GM10266 (cell line): ENCODE measurements around the gene STRN.

ENCODE experiments used
- DNase-seq: peaks from one replicate; pipeline ENCODE4 v3.0.0; 2012; ENCODE audit errors: extremely low spot score
- TF ChIP-seq, protein P1 (sequence below): IDR thresholded peaks from 2 replicates; pipeline ENCODE4 v1.5.1; 2012; ENCODE audit warnings: mild to moderate bottlenecking, low read depth; ENCODE audit not compliant: control insufficient read depth, insufficient read depth; ENCODE audit errors: missing control alignments

STRN gene

DNA sequence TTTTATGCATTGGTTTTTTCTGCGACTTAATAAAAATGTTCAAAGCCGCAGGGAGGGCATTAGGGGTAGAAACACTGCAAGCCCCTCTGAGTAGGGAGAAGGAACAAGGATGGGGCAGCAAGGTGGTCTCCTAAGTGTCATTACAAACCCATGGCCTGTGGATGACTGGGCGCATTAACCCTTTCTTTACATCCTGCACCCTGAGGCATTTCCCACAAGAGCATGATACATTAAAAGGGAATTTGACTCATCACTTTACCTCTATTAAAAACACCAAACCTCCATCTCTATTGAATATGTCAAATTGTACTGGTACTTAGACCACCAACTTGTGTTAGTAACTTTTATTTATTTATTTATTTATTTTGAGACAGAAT, 157.3 kb downstream of the STRN start:
- TF ChIP-seq, protein P1, sequence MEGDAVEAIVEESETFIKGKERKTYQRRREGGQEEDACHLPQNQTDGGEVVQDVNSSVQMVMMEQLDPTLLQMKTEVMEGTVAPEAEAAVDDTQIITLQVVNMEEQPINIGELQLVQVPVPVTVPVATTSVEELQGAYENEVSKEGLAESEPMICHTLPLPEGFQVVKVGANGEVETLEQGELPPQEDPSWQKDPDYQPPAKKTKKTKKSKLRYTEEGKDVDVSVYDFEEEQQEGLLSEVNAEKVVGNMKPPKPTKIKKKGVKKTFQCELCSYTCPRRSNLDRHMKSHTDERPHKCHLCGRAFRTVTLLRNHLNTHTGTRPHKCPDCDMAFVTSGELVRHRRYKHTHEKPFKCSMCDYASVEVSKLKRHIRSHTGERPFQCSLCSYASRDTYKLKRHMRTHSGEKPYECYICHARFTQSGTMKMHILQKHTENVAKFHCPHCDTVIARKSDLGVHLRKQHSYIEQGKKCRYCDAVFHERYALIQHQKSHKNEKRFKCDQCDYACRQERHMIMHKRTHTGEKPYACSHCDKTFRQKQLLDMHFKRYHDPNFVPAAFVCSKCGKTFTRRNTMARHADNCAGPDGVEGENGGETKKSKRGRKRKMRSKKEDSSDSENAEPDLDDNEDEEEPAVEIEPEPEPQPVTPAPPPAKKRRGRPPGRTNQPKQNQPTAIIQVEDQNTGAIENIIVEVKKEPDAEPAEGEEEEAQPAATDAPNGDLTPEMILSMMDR: no peak
- DNase-seq: no peak

DNA sequence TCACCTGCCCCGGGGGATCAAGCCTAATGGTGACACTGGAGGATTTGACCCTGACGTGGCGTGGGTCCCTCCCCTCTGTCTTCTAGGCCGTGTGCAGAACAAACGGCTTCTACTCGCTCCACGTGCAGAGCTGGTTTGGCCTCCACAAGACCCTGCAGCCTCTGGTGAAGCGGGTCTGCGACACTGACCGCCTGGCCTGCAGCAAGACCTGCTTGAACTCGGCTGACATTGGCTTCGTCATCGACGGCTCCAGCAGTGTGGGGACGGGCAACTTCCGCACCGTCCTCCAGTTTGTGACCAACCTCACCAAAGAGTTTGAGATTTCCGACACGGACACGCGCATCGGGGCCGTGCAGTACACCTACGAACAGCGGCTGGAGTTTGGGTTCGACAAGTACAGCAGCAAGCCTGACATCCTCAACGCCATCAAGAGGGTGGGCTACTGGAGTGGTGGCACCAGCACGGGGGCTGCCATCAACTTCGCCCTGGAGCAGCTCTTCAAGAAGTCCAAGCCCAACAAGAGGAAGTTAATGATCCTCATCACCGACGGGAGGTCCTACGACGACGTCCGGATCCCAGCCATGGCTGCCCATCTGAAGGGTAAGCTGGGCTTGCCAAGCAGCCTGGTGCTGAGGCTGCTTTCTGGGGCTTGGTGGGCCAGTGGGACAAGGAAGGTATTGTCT, 157.8 kb downstream of the STRN start:
- TF ChIP-seq, protein P1: no peak
- DNase-seq: no peak

DNA sequence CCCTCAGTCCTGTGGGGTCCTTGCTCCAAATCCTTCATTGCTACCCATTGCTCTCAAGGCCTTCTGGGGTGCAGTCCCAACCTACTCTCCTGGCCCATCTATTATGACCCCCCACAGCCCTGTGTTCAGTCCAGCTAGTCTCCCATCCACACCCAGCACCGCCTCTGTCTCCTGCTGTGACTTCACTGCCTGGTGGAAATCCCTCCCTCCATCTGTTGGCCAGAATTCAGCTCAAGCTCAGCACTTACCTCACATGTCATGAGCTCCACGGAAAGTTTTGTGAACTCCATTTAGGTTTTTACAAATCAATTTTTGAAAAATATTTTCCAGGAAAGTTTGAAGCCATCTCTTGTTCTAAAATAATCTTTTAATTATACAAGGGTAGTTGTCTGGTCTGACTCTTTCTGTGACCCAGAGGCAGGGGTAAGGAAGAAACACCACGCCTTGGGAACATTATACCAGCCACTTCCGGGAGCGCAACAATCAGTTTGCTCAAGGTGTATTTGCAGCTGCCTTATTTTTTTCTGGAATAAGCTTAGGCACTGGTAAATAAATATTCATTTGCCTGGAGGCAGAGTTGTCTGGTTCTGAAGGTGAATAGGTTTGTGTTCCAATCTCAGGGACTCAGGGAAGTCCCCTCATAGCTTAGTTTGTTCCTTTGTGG, 159.0 kb downstream of the STRN start:
- TF ChIP-seq, protein P1: no peak
- no peak for DNase-seq

DNA sequence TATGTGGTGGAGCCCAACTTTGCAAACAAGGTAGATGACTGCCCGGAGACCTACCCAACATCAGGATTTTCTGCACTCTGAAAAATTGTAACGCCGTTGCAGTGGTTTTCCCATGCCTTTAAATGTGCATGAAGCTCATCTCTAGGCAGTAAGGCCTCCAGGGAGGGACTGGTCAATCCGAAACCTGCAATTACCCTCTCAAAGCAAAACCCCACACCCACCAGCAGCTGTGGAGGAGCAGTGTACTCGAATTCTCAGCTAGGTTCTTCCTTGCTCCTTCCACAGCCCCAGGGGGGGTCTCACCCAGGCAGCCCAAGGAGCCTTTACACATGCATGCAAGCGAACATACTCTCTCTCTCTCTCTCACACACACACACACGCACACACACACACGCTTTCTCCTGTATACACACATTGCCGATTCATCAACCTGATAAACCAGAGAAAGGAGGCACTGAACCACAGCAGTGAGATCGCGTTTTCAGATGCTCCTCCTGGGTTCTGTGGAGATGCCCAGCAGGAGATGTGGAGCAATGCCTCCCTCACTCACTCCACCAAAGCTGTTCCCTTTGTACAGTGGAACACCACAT, 160.6 kb downstream of the STRN start:
- TF ChIP-seq, protein P1: no peak
- DNase-seq: no peak

DNA sequence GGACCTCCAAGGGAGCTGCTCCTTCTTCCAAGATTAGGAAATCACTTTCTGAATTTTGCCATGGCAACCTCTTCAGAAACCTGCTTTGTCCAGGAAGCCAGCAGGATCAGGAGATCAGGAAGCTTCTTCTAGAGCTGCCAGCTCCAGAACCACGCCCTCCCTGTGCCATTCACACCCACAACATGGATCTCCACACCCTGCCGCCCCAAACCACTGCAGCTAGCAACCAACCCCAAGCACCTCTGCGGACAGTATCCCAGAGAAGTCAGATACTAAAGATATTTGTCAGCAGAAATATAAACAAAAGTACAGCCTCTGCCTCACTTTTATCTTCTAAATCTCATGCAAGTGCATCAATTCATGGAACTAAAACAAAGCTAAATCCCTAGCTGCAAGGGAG, 163.4 kb downstream of the STRN start:
- no peak for DNase-seq
- TF ChIP-seq, protein P1: no peak

DNA sequence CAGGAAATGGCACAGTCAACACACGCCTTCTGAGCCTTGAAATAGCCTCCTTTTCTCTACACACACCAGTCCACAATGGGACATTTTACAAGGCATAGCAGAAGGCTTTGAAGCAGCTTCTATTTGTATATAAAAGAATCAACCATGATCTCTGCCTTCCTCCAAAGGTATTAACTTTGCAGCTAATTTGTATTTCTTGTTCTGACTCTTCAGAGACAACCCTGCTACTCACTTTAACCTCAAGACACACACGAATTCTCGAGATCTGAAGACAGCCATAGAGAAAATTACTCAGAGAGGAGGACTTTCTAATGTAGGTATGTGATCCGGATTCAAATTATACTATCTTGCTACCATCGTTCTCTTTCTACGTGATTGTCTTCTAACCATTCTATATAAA, 165.2 kb downstream of the STRN start:
- TF ChIP-seq, protein P1: no peak
- no peak for DNase-seq

DNA sequence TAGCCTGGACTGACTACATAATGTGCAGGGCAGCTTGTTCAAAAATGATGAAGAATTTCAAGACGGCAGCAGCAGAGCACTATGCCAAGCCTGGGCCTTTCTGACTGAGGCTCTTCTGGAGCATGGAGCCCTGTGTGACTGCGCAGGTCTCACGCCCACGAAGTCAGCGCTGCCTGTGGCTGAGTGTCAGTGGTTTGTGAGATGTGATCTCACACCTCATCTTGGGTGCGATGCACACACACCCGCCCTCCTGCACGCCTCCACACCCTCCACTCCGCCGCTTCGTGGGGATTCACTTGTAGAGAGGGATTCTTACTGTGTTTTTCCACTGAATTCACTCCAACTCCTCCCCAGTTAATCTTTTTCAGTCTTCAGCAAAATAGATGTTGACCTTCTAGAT, 166.0 kb downstream of the STRN start:
- TF ChIP-seq, protein P1: no peak
- DNase-seq: no peak
